ENCODE measurements around the gene PCBP3.

PCBP3 gene

DNA sequence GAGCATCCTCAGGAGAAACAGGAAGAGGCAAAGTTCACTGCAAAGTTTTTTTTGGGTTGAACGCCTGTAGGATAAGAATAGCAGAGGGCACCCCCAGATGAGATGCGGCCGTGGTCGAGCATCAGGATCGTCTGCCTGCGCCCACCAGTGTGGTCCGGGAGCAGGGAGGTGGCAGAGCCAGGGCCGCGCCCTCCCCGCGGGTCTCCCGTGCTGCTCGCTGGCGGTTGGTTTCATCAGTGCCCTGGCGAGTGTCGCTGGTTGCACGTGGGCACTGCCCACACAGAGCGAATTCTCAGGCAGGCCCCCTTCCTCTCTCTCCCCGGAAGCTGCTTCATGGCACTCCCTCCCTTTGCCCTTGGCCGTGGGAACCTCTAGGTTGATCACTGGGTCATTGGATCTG is 120.0 kb downstream of the PCBP3 start:
- no peak for DNase-seq

GRCh38 chr21:45764792-45765191 is 121.3 kb downstream of the PCBP3 start:
- no peak for DNase-seq

GRCh38 chr21:45765375-45765774 is 121.8 kb downstream of the PCBP3 start:
- no peak for DNase-seq

DNA sequence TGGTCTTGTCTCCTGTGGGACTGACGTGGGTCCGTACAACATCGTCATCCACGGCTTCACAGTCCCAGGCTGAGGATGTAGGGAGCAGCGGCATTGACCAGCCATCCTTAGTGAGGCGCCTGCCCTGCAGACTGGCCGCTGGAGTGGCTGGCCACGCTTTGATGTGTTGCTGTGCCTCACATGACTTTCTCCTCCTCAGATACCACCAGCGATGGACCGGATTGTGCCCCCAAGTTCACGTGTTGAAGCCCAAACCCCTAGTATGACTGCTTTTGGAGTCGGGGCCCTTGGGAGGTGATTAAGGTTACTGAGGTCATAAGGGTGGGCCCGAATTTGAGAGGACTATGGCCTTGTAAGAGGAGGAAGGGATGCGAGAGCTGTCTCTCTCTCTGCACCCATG is 122.5 kb downstream of the PCBP3 start:
- no peak for DNase-seq

GRCh38 chr21:45766501-45766900 is 123.0 kb downstream of the PCBP3 start:
- no peak for DNase-seq

GRCh38 chr21:45767071-45768006 is 123.8 kb downstream of the PCBP3 start:
- no peak for DNase-seq

DNA sequence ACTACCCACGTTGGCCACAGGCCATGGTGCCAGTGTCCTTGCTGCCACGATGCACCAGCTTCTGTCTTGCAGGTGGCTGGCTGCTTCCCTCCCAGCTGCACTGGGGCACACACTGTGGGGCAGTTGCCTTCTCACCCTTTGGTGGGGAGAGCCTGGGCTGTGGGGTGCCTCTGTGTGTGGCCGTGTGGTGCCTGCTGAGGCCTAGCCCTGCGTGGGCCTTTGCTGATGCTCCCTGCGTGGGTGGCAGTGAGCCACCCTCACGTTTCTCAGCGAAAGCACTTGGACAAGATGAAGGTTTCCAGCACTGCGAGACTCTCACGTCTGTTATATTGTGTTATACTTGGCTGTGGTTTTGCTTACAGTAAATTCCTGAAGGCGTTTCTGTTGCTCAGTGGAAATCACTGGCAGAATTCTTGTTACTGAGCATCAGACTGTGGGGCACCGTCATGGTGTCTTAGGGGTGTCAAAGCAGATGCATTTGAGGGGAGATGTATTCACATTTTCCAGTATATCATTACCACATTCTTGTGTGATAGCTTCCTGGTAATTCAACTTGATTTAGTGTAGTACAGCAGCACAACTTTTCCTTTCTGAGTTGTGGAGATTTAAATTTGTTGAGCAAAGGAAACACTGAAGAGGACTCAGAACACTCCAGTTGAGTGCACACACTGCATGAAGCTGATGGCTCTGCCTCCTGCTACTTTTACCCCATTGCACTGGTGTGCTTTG is 124.7 kb downstream of the PCBP3 start:
- no peak for DNase-seq

DNA sequence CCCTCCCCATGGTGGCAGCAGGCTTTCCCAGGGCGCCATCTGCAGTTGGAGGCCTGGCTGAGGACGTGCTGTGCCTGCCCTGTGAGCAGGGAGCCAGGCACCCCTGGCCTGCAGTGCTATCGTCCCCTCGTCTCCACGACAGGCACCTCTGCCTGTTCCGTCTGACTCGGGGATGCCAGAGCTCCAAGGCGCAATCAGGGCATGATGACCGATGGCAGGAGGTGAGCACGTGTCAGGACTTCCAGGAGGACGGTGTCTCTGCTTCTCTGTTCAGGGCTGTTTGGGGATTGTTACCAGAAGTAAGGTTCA is 125.2 kb downstream of the PCBP3 start:
- DNase-seq: no peak

GRCh38 chr21:45769294-45769693 is 125.8 kb downstream of the PCBP3 start:
- no peak for DNase-seq

- DNase-seq: no peak
Observed at GRCh38 chr21:45769896-45770295, 126.4 kb downstream of the PCBP3 start.

- no peak for DNase-seq
Observed at GRCh38 chr21:45772180-45772579, 128.7 kb downstream of the PCBP3 start.

GRCh38 chr21:45774291-45774690 is 130.8 kb downstream of the PCBP3 start:
- no peak for DNase-seq

- DNase-seq: no peak
Observed at GRCh38 chr21:45776971-45777370, 133.4 kb downstream of the PCBP3 start.

DNA sequence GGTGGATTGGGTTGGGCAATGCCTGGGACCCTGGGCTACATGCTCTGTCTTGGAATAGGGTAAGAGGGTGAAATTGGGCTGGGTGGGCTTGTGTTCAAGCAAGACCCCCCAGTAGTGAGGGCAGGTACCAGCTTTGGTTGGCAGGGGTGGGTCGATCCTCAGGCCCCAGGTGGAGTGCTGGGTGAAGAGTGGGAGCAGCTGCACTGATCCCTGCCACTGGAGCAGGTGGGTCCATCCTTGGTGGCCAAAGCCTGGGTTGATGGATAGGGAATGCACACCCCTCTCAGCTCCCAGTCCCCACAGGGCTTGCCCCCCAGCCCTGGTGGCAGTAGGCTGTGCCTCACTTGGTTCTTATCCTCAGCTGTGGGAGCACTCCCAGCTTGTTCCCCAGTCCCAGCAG is 135.2 kb downstream of the PCBP3 start:
- no peak for DNase-seq

DNA sequence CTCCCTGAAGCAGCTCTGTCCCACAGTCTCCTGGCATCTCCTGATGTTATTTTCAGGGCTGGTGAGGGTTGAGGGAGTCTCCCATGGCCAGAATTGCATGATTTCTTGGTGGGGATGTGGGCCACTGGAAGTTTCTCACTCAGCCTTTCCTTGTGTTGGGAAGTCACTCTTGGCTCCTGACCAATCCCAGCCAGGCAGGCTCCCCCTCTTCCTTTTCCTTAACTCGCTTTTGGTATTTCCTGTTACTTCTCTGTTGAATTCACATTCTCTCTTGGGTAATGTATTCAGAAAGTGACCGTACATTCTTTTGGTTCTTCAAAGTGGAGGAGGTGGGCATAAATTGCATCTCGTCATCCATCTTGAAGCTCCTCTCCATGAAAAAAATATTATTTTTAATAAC is 135.7 kb downstream of the PCBP3 start:
- DNase-seq: no peak

DNA sequence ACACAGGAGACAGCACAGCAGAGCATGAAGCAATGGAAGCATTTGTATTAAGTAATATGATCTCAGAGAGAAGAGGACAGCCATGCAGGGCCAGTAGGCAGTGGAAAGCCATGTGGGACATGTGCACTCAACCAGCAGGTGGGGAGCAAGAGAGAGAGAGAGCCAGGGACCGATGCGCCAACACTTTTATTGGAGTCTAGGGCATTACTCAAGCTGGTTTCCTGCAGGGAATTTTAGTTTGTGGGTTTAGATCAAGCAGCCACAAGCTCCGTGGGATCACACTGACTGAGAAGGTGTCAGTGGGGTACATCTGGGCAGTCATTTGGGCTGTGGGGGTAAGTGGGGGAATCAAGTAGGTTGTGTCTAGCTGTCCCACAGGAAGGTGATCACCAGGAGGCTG is 137.1 kb downstream of the PCBP3 start:
- no peak for DNase-seq

- DNase-seq: no peak
Observed at GRCh38 chr21:45781741-45782140, 138.2 kb downstream of the PCBP3 start.

DNA sequence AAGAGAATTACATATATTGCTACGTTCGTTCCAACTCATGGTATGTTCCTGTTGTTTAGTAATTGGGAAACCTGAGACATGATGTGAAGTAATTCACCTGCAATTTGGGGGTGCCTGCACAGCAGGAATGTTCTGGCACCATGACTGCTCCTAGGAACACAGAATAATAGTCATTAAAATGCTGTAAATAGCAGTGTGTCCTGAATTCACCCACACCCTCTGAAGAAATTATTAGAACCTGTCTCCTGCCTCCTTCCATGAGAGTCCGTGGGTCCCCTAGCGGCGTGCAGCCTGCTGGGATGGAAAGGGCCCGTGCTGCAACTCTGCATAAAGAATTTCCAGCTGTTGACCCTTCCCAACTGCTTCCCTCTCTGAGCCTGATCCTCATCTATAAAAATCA is 143.1 kb downstream of the PCBP3 start:
- no peak for DNase-seq

- no peak for DNase-seq
Observed at GRCh38 chr21:45787371-45787770, 143.8 kb downstream of the PCBP3 start.

- no peak for DNase-seq
Observed at GRCh38 chr21:45788198-45788597, 144.7 kb downstream of the PCBP3 start.

DNA sequence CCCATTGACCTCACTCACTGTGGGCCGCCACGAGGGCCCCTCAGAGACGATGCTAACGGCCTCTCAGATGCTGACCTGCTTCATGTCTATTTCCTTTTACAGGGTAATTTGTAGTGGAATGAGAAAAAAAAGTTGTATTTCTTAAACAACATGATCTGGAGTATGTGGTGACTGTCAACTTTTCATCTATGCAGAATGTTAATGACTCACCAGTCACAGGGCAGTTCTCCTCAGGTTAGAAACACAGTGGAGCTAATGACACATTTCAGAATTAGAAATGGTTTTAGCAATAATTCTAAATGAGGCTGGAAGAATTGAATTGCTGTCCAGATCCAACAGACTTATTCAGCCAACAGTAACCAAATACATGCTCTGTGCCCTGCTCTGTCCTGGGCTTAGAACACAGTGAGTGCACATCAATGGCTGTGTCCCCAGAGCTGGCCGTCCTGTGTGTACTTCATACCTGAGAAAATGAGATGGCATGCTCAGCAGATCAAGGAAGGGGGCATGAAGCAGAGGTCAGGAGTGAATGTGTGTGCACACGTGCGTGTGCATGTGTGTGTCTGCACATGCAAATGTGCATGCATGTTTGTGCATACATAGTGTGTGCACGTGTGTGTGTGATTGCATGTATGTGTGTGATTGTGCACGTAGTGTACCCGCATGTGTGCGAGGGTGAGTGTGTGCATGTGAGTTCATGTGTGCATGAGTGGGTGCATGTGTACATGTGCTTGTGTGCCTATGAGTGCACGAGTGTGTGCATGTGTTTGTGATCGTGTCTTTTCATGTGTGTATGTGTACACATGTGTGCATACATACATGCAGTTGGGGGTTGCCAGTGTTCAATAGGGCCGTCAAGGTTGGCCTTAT is 145.3 kb downstream of the PCBP3 start:
- DNase-seq: no peak

- no peak for DNase-seq
Observed at GRCh38 chr21:45790427-45790826, 146.9 kb downstream of the PCBP3 start.

Data from activated CD4-positive, CD25-positive, alpha-beta regulatory T cell treated with anti-CD3 and anti-CD28 coated beads, Interleukin-2, amount 50 U/mL, for 72 hours (primary cell).